ENCODE results near the gene WDR73.

Gene WDR73

GRCh38 chr15:84616235-84616634 lies 37.8 kb downstream of the WDR73 start:
- Histone ChIP-seq H3K4me3 (ENCODE audit: low read depth, low read length) (no peak overlapping the region), H3K36me3 (peaks cover 21% of the 10 kb centered on the region), H3K9me3 (peaks cover 7% of the 10 kb centered on the region), H3K27me3 (no peaks in the 10 kb centered on the region), H3K4me1 (no peaks in the 10 kb centered on the region)
- no peak for DNase-seq
- no peak for TF ChIP-seq CTCF (IDR thresholded peaks at IDR 0.05; ENCODE audit: low read depth, low read length)

- H3K9me3 ChIP-seq: no peaks in the 10 kb centered on the region
- TF ChIP-seq CTCF (IDR thresholded peaks at IDR 0.05; ENCODE audit: low read depth, low read length): no peak
- peaks cover 26% of the 10 kb centered on the region for H3K36me3 ChIP-seq
- no peak overlapping the region for H3K4me3 ChIP-seq (ENCODE audit: low read depth, low read length)
- H3K27me3 ChIP-seq: no peaks in the 10 kb centered on the region
- DNase-seq: no peak
- H3K4me1 ChIP-seq: no peaks in the 10 kb centered on the region
Observed at GRCh38 chr15:84611631-84612030, 42.5 kb downstream of the WDR73 start.

GRCh38 chr15:84609818-84610525 lies 44.1 kb downstream of the WDR73 start:
- H3K36me3 ChIP-seq: peaks cover 37% of the 10 kb centered on the region
- H3K4me3 ChIP-seq (ENCODE audit: low read depth, low read length): no peak overlapping the region
- H3K4me1 ChIP-seq: no peaks in the 10 kb centered on the region
- no peak for TF ChIP-seq CTCF (IDR thresholded peaks at IDR 0.05; ENCODE audit: low read depth, low read length)
- no peak for DNase-seq
- no peaks in the 10 kb centered on the region for H3K27me3 ChIP-seq
- H3K9me3 ChIP-seq: no peaks in the 10 kb centered on the region

- TF ChIP-seq CTCF (IDR thresholded peaks at IDR 0.05; ENCODE audit: low read depth, low read length): no peak
- no peak overlapping the region for H3K4me3 ChIP-seq (ENCODE audit: low read depth, low read length)
- no peaks in the 10 kb centered on the region for H3K4me1 ChIP-seq
- DNase-seq: no peak
- H3K9me3 ChIP-seq: no peaks in the 10 kb centered on the region
- H3K36me3 ChIP-seq: peaks cover 45% of the 10 kb centered on the region
- H3K27me3 ChIP-seq: no peaks in the 10 kb centered on the region
Observed at GRCh38 chr15:84608707-84609284, 45.3 kb downstream of the WDR73 start.

- H3K9me3 ChIP-seq: no peaks in the 10 kb centered on the region
- H3K36me3 ChIP-seq: peaks cover 45% of the 10 kb centered on the region
- no peak for TF ChIP-seq CTCF (IDR thresholded peaks at IDR 0.05; ENCODE audit: low read depth, low read length)
- H3K27me3 ChIP-seq: no peaks in the 10 kb centered on the region
- no peak for DNase-seq
- no peak overlapping the region for H3K4me3 ChIP-seq (ENCODE audit: low read depth, low read length)
- no peaks in the 10 kb centered on the region for H3K4me1 ChIP-seq
Observed at GRCh38 chr15:84606653-84607120, 47.4 kb downstream of the WDR73 start.

- no peak for TF ChIP-seq CTCF (IDR thresholded peaks at IDR 0.05; ENCODE audit: low read depth, low read length)
- no peak for DNase-seq
- H3K4me3 ChIP-seq (ENCODE audit: low read depth, low read length): no peak overlapping the region
Observed at GRCh38 chr15:84605554-84605882, 48.6 kb downstream of the WDR73 start.

More at GRCh38 chr15:84605554-84605882, 48.6 kb downstream of the WDR73 start:
- H3K27me3 ChIP-seq: no peaks in the 10 kb centered on the region
- no peaks in the 10 kb centered on the region for H3K9me3 ChIP-seq
- peaks cover 39% of the 10 kb centered on the region for H3K36me3 ChIP-seq
- no peaks in the 10 kb centered on the region for H3K4me1 ChIP-seq
